Stimulated activated CD4-positive, alpha-beta T cell treated with anti-CD3 and anti-CD28 coated beads, Interleukin-1b, Interleukin-23, amount 100 ng/mL, for 4 hours (primary cell): ENCODE measurements around the gene CYB561A3.
A peak's percentile ranks its signal among the peaks of the same experiment; 100 is the strongest.

Experiments used
- DNase-seq, 2 donors: peaks; one replicate each; pipeline ENCODE4 v3.0.0-alpha.2; 2020; ENCODE audit warnings: low read depth in 2 of 2

CYB561A3 gene

GRCh38 chr11:61345170-61345610 lies 16.5 kb downstream of the CYB561A3 start:
- no peak for DNase-seq

DNA sequence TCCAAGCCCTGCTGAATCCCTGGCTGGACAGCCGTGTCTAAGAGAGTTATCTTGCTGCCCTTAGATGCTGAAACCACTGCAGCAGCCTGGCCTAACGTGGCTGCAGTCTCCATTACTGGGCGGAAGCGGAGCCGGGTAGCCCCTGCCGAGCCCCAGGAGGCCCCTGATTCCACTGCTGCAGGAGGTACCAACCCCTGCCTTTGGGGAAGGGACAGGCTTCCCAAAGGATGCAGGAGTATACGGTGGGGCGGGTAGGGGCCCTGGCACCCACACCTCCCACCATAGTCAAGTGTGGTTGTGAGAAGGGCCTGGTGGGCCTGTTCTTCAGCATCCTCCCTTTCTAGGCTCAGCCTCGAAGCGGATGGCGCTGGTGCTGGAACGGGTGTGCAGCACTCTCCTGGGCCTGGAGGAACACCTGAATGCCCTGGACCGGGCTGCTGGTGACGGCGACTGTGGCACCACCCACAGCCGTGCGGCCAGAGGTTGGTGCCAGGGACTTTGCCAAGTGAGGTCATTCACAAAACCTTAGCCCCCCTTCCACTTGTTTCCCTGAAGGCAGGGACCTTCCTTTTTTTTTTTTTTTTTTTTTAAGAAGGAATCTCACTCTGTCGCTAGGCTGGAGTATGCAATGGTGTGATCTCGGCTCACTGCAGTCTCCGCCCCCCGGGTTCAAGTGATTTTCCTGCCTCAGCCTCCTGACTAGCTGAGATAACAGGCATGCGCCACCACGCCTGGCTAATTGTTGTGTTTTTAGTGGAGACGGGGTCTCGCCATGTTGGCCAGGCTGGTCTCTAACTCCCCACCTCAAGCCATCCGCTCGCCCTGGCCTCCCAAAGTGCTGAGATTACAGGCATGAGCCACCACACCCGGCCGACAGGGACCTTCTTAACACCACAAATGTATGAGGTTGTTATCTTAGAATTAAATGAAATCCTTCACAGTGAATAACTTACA lies 17.6 kb downstream of the CYB561A3 start:
- no peak for DNase-seq

DNA sequence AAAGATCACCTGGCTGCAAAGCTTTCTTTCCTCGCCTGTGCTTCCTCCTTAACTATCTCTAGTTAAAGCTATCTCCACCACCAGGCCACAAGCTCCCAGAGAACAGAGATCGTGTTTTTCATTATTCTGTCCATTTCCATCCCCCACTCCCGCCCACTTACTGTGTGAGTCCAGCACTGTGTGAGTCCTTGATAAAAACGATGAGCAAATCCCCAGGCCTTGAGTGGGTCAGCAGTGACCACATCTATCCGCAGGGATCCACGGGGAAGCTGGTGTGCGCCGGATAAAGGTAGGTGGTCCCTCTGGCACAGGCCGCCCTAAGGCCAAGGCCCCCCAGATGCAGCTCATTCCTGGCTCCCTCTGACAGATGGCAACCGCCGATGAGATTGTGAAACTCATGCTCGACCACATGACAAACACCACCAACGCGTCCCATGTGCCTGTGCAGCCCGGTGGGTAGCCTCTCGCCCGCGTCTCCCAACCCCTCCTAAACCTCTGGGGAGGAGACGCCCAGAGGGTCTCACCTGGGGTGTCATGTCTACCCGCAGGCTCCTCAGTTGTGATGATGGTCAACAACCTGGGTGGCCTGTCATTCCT lies 19.4 kb downstream of the CYB561A3 start:
- DNase-seq: no peak

DNA sequence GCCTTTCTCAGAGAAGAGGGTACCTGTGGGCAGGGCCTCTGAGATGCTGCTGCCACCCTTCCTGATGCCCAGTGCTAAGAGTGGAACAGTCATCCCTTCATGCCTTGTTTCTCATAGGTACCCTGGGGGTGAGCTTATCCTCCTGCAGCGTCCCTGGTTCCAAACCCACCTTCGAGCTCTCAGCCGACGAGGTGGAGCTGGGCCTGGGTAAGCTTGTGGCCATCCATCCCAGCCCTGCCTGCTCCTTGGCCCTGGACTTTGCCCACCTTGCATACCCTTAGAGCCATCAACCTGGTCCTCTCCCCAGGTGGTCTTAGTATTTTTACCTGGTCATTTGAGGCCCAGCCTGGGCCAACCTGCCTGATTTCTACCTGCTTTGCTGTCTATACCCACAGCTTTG lies 20.0 kb downstream of the CYB561A3 start:
- no peak for DNase-seq

DNA sequence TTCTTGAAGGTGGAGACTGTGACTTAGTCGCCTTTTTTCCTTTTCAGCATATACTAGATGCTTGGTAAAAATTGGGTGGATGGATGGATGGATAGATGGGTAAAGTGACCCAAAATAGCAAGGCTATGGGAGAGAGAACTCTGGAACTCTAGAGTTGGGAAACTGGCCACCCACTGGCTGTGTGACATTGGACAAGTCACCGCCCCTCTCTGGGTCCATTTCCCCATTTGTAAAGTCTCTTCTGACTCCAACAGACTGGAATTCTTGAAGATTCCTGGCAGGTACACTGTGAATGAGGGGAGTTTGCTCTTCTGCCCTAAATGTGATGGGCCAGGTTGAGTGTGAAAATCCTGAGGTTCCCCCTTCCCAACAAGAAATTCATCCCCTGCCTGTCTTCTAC lies 20.7 kb downstream of the CYB561A3 start:
- no peak for DNase-seq

- DNase-seq: no peak
Measured at GRCh38 chr11:61339490-61339878, 22.2 kb downstream of the CYB561A3 start.

DNA sequence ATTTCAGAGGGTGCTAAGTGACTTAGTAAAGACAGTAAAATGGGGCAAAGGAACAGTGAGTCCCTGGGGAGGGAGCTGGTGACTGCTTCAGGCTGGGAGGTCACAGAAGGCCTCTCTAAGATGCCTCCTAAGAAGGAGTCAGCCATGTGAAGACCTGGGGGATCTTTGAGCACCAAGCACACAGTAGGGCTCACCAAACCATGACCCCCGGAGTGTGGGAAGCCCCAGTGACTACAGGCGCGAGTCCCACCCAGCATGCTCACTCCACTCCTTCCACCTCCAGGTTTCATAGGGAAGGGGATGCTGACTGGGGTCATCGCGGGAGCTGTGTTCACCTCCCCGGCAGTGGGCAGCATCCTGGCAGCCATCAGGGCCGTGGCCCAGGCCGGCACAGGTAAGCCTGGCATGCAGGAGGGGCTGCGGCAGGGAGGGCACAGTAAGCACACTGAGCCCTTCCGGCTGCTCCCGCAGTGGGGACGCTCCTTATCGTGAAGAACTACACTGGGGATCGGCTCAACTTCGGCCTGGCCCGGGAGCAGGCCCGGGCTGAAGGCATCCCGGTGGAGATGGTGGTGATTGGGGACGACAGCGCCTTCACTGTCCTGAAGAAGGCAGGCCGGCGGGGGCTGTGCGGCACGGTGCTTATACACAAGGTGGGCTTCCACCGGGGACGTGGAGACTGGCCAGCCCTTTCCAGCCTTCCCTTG lies 22.7 kb downstream of the CYB561A3 start:
- DNase-seq: no peak

DNA sequence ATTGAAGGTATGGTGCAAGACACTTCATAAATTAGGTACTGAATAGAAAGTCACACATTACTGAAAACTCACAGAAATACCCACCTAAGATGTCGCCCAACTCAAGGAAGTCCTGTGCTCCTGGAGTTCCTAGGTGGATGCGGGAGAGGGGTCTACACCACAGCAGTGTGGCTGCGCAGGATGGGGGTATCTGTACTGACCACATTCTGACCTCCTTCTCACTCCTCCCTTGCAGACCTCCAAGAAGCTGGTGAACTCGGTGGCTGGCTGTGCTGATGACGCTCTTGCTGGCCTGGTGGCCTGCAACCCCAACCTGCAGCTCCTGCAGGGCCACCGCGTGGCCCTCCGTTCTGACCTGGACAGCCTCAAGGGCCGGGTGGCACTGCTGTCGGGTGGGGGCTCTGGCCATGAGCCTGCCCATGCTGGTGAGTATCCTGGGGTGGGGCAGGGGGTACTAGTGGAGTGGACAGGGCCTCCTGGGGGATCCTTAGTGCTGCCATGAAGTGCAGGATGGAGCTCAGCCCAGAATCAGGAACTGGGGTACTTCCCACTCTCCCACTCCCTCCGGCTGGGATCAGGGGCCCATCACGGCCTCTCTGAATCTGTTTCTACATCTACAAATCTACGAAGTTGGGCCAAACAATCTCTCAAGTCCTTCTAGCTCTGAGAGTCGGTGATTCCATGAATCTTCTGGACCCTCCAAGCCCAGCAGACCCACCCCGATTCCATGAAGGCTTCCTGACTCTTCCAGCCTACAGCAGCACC lies 23.8 kb downstream of the CYB561A3 start:
- DNase-seq: no peak

- DNase-seq: peak; percentile 76 to 77
Measured at GRCh38 chr11:61336171-61336935, 25.3 kb downstream of the CYB561A3 start.

DNA sequence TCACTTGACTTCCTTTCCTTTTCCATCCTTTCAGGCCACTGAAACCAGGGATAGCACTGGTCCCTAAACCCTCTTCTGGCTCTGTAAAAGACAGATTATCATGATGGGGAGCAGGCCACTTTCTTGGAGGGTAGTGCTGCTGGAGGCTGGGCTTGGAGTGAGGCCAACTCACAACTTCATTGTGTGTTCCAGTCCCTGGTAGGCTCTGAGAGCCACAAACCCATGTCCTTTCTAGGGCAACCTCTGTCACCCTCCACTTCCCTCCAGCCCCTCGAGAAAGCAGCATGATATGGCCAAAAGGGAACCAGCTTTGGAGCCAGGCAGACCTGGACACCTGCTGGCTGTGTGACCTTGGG lies 26.3 kb downstream of the CYB561A3 start:
- no peak for DNase-seq

DNA sequence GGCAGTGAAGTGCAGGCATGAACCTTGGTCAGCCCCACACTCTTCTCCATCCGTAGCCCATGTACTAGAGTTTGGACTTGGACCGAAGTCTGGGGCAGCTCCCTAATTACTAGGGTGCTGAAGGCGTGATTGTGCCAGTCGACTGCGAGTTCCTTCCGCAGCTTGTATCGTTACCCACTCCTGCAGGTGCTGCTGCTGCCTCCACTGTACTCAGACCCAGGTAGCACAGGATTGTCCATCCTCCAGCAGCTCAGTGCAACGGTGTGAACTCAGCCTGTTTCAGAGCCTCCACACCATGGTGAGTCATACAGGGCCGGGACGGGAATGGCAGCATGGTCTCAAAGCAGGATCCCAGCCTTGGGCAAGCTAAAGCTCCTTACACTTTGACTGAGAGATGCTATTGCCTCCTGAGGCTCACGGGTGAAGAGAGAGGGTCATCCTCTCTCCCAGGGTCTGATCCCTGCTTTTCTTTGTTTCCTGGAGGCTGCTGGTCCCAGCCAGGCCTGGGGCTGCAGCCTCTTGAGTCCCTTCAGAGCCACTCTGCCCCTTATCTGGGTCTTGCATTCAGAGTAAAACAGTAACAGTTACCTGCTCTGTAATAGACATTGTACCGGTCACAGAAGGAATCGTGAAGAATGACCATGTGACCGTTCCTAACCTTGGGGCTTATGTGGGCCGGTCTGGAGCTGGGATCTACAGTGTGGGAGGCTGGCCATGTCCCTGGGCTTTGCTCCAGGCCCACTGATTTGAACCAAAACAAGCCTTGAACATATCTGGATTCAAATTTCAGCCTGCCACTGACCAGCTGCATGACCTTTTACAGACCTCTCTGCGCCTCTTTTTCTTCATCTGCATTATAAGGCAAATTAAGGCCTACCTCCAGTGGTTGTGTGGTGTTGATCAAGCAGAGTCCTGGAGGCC lies 27.0 kb downstream of the CYB561A3 start:
- DNase-seq: no peak

DNA sequence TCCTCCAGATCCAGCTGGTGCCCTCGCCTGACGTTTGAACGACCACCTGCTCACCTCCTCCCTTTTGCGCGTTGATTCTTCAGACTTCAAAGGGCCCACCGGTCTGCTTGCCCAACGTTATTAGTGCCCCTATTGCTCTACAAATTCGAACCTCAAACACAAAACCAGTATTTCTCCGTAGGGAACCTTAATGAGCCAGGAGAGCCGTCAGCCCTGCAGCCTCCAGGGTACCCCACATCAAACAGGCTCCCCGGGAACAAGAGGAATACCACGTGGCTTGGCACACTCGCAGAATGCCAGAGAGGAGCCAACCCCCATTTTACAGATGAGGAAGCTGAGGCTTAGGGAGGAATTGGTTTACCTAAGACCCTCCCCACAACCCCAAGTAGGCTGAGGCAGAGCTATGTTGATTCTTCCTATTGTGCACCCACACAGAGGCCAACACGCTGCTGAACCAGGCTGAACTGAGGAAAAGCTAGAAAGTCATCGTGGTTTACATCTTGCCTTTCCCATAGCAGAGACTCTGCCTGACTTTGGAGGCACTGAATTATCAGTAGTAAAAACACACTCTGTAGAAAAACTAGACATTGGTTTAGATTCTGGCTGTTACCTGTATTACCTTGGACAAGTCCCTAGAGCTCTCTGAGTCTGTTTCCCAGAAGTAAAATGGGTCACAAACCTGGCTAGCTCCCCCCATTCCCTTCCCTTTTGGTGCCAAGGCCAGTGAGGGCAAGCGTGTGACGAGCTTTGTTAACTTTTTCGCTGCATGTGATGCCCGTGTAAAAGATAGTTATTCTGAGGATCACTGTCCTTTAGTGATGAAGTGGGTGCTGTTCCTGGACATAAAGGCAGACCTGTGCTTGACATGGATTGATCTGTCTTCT lies 27.9 kb downstream of the CYB561A3 start:
- peak in 1 of 2 donors; percentile 19 for DNase-seq

DNA sequence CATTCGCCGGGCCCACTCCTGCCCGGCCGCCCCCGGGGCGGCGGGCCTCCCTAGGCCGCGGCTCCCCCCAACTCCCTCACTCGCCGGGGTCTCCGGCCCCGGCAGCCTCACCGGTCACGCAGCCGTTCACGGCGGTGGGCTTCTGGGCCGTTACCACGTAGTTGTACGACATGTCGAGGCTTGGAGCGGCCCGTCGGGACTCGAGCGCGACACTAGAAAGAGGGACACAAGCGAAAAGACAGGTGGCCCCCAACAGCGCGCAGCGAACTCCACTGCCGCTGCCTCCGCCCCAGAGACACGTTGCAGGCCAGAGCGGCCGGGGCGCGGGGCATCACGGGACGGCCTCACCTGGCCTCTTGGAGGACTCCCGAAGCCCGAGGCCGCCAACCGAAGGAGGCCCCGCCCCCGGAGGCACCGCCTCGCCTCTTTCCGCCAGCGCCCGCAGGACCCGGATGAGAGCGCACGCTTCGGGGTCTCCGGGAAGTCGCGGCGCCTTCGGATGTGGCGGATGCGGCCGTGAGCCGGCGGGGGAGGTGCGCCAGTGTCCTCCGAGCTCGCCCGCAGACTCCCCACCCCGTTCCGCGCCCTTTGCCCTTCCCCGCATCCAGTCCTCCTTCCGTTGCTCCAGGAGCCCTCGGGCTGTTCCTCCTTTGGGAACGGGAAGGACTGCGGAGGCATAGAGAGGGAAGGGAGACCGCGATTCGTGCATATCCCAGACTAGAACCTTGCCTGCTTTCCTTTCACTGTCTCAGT lies 28.7 kb downstream of the CYB561A3 start, which contains the start of the genes DDB1 and TKFC:
Gene DDB1, minus strand, starts transcription at position 309 of the 753 bp plus-strand sequence. Its CDS starts 137 bp downstream, at position 172.
Gene TKFC, plus strand, starts transcription at position 432 of the 753 bp plus-strand sequence. CDS start 1,501 bp downstream, outside the sequence.
- DNase-seq: peak; percentile 93 to 97

GRCh38 chr11:61332281-61332796 lies 29.3 kb downstream of the CYB561A3 start:
- DNase-seq: no peak

- DNase-seq: no peak
Measured at GRCh38 chr11:61331651-61332050, 30.0 kb downstream of the CYB561A3 start.

GRCh38 chr11:61329871-61330270 lies 31.8 kb downstream of the CYB561A3 start:
- DNase-seq: no peak

- DNase-seq: no peak
Measured at GRCh38 chr11:61328351-61328750, 33.3 kb downstream of the CYB561A3 start.

- no peak for DNase-seq
Measured at GRCh38 chr11:61327669-61328071, 34.0 kb downstream of the CYB561A3 start.
